Heart left ventricle (tissue), 16 donors: Measurements from ENCODE around the gene FOXP4. TPM values are rescaled to one million over a fixed set of nuclear protein-coding genes. Genes with fewer than 3 reads are reported as not detected.

Experiments used
- ATAC-seq, 4 donors: fragments of 200-7000 bp; cut with Tn5 transposase; one replicate each; pipeline ENCODE4 v1.9.1; 2020 to 2022; ENCODE audit warnings: moderate library complexity in 4 of 4, mild to moderate bottlenecking in 3 of 4, moderate number of reproducible peaks in 1 of 4
- DNase-seq, 5 donors: peaks; one replicate each; pipeline ENCODE4 v3.0.0-alpha.2; 2020
- H3K27ac ChIP-seq, 12 donors: fragments of 200-600 bp; sonication (generic) in 4 of 12; one replicate each; pipeline versions ENCODE4 v1.5.0 to v1.8.0; 2016 to 2022; ENCODE audit warnings: mild to moderate bottlenecking in 2 of 12
- H3K27me3 ChIP-seq, 9 donors: fragments of 200-600 bp; sonication (generic) in 2 of 9; one replicate each; pipeline versions ENCODE4 v1.5.1 to v1.8.0; 2016 to 2022; ENCODE audit warnings: mild to moderate bottlenecking in 3 of 9
- H3K36me3 ChIP-seq, 9 donors: fragments of 200-600 bp; sonication (generic) in 2 of 9; one replicate each; pipeline versions ENCODE4 v1.5.0 to v1.8.0; 2018 to 2022; ENCODE audit warnings: mild to moderate bottlenecking in 2 of 9
- H3K4me1 ChIP-seq, 12 donors: fragments of 200-600 bp; sonication (generic) in 4 of 12; one replicate each; pipeline versions ENCODE4 v1.5.0 to v1.8.0; 2016 to 2022; ENCODE audit warnings: mild to moderate bottlenecking in 3 of 12
- H3K4me3 ChIP-seq, 12 donors: fragments of 200-600 bp; sonication (generic) in 4 of 12; one replicate each; pipeline versions ENCODE4 v1.5.0 to v1.8.0; 2017 to 2022; ENCODE audit warnings: mild to moderate bottlenecking in 9 of 12, moderate library complexity in 4 of 12
- H3K9me3 ChIP-seq, 12 donors: fragments of 200-600 bp; sonication (generic) in 4 of 12; one replicate each; pipeline versions ENCODE4 v1.5.0 to v1.8.0; 2016 to 2022; ENCODE audit warnings: mild to moderate bottlenecking in 1 of 12
- POLR2A ChIP-seq, 2 donors: fragments of 450-650 bp; IDR thresholded peaks; one replicate each; pipeline ENCODE4 v1.6.1; 2017; ENCODE audit warnings: antibody characterized with exemption in 2 of 2, mild to moderate bottlenecking in 2 of 2, moderate library complexity in 2 of 2
- WGBS, 4 donors: extraction: QIAGEN DNeasy Blood & Tissue Kit in 2 of 4; methylation state at CpG; one replicate each; pipeline versions ENCODE4 v1.1.5 to v1.1.7; 2013 to 2018; 5-methylcytosine and 5-hydroxymethylcytosine counted together
- intact Hi-C, 10 donors: fragments of 100-400 bp; cut with DNase I; formaldehyde crosslinking; loops; one replicate each; pipeline versions ENCODE4 v1.11.1 to v1.14.2; 2022
- polyA plus RNA-seq, 2 donors: library from polyadenylated mRNA; stranded (reverse); fragments of 200-250 nt; gene quantifications; one replicate each; pipeline ENCODE4 v1.2.3, GENCODE V29; 2013
- total RNA-seq, 9 donors: library from RNA; depleted of rRNA in 2 of 9; stranded (reverse); fragments of >200 nt in 2 of 9; fragmentation: NEBNext Ultra II Directional in 3 of 9; extraction: Animal tissue kit (Norgen Biotek cat#: 25700) in 3 of 9; gene quantifications; one replicate each; pipeline versions ENCODE4 v1.1.0 to v1.2.4, GENCODE V29; 2016 to 2023
- TF ChIP-seq, protein P1 (sequence below), 12 donors: fragments of 200-600 bp; sonication (generic) in 4 of 12; IDR thresholded peaks; one replicate each; pipeline versions ENCODE4 v1.5.0 to v1.8.0; 2018 to 2022; ENCODE audit warnings: antibody characterized with exemption in 12 of 12, mild to moderate bottlenecking in 5 of 12
- donor health status: ischemic (EF 13 %, LVEDD 7.1; RV severe dilation, severe dysfunction).
- donor health status: healthy with polysubstance abuse.
- donor health status: DM: no; HTN: yes; CAD: no.
- donor health status: DM: no; HTN: no; CAD: no.
- donor health status: ischemic (EF 25% LVEDD 6.9; RV normal size, moderate dysfunction).
- donor health status: ischemic (EF 25% LVEDD 5.7; RV mildly dilated, moderate dysfunction).
- donor health status: healthy.
- donor health status: DM: yes; HTN: yes; CAD: no.
- donor health status: ischemic (EF 35%, LVEDD 5.7; RV mildly dilated, moderate dysfunction).
- donor health status: nonischemic (EF 11% LVEDD 7.7; RV severe dilation, severe dysfunction).
- donor health status: DM: yes; HTN: yes; CAD: no.
- donor health status: PGD.
- donor health status: ischemic (EF 29% LVEDD 5.4; RV normal size, mild dysfunction).
- donor health status: nonischemic (EF 23%, LVEDD 6.1; RV moderate dilation, normal function).

Gene FOXP4
- total and polyA plus RNA-seq, 11 donors = 10.9 to 22.5 (median 16.0) TPM

DNA sequence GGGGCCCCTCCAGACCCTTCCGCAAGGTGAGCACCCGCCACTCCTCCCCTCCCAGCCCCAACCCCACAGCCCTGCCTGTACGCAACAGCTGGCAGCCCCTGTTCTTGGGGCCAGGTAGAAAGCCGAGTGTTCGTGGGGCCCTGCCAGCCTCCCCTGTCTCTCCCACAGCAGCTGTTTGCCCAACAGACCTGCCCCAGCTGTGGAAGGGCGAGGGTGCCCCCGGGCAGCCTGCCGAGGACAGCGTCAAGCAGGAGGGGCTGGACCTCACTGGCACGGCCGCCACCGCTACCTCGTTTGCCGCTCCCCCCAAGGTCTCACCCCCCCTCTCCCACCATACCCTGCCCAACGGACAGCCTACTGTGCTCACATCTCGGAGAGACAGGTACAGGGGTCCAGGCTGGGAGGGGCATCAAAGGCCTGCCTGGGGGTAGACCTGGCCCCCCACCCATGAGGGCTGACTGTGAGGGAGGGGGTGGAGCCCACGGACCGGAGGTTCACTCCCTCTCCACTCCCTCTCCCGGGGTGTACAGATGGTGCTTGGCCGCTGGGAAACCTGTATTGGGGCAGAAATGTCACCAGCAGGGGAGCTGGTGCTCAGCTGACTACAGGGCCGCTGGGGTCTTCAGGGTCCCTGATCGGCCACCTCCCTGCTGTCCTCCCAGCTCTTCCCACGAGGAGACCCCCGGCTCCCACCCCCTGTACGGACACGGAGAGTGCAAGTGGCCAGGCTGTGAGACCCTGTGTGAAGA lies 41.1 kb downstream of the FOXP4 start:
- H3K27ac ChIP-seq = no peak overlapping the region
- no peak for TF ChIP-seq POLR2A (IDR thresholded peaks at IDR 0.05)
- intact Hi-C loops = loop anchor here in 1 of 10 donors (2.0 kb wide), 1 partner anchor 129 kb away; no protein-coding TSS in a partner anchor
- WGBS, 4 donors = 72 to 86% (median 81%) methylated on average over 14 to 26 of the region's 26 CpGs
- DNase-seq = no peak
- H3K4me1 ChIP-seq = peaks cover 0 to 29% (median 7%) of the 10 kb centered on the region in 12 donors
- no peak overlapping the region for H3K4me3 ChIP-seq
- H3K27me3 ChIP-seq = no peaks in the 10 kb centered on the region
- peaks cover 0 to 51% (median 23%) of the 10 kb centered on the region in 9 donors for H3K36me3 ChIP-seq
- no peaks in the 10 kb centered on the region for H3K9me3 ChIP-seq
- no peak for ATAC-seq

DNA sequence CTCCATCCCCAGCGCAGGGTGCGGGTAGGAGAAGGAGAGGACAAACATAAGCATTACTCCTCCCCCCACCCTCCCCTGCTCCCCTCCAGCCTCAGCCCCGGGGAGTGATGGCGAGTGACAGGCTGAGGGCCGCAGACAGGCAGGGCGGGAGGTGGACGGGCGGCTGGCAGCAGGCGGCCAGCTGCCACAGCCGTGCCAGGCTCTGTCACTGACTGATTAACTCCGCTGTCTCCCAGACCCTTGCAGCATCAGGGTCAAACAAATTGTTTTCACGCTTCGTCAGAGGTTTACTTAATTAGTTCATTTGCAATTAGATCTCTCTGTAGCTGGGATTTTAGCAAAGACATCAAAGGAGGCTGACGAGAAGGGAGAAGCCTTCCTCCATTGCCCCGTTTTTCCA lies 41.9 kb downstream of the FOXP4 start:
- H3K36me3 ChIP-seq = peaks cover 0 to 51% (median 23%) of the 10 kb centered on the region in 9 donors
- TF ChIP-seq POLR2A (IDR thresholded peaks at IDR 0.05) = no peak
- TF ChIP-seq, protein P1, sequence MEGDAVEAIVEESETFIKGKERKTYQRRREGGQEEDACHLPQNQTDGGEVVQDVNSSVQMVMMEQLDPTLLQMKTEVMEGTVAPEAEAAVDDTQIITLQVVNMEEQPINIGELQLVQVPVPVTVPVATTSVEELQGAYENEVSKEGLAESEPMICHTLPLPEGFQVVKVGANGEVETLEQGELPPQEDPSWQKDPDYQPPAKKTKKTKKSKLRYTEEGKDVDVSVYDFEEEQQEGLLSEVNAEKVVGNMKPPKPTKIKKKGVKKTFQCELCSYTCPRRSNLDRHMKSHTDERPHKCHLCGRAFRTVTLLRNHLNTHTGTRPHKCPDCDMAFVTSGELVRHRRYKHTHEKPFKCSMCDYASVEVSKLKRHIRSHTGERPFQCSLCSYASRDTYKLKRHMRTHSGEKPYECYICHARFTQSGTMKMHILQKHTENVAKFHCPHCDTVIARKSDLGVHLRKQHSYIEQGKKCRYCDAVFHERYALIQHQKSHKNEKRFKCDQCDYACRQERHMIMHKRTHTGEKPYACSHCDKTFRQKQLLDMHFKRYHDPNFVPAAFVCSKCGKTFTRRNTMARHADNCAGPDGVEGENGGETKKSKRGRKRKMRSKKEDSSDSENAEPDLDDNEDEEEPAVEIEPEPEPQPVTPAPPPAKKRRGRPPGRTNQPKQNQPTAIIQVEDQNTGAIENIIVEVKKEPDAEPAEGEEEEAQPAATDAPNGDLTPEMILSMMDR (IDR thresholded peaks at IDR 0.05) = no peak
- H3K27ac ChIP-seq = no peak overlapping the region
- intact Hi-C loops = loop anchor here in 1 of 10 donors (2.0 kb wide), 1 partner anchor 219 kb away; no protein-coding TSS in a partner anchor
- peak in 1 of 4 donors; percentile 41 for ATAC-seq
- 63 to 83% (median 71%) methylated on average over 15 of the region's 15 CpGs for WGBS, 4 donors
- peaks cover 0 to 24% (median 7%) of the 10 kb centered on the region in 12 donors for H3K4me1 ChIP-seq
- DNase-seq = no peak
- no peaks in the 10 kb centered on the region for H3K9me3 ChIP-seq
- H3K4me3 ChIP-seq = no peak overlapping the region
- H3K27me3 ChIP-seq = no peaks in the 10 kb centered on the region

DNA sequence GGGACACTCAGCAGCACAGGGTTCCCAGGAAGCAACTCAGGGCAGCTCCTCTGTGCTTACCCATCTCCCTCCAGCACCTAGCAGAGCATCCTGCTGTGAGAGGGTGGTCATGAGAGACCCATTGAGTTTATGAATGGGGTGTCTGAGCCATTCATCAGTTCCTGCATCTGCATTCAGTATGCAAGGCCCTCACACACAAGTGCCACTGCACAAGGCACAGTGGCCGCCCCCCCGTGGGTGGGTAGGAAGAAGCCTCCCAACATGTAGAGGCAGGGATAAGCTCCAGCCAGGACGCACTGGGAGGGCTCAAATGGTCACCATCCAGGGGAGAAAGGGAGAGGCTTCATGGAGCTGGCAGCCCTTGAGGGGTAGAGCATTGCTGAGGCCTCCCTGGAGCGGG lies 43.0 kb downstream of the FOXP4 start:
- intact Hi-C loops = loop anchor here in 1 of 10 donors (2.0 kb wide), 1 partner anchor 220 kb away; no protein-coding TSS in a partner anchor
- no peak for DNase-seq
- 80 to 89% (median 87%) methylated on average over 1 to 4 of the region's 4 CpGs for WGBS, 4 donors

DNA sequence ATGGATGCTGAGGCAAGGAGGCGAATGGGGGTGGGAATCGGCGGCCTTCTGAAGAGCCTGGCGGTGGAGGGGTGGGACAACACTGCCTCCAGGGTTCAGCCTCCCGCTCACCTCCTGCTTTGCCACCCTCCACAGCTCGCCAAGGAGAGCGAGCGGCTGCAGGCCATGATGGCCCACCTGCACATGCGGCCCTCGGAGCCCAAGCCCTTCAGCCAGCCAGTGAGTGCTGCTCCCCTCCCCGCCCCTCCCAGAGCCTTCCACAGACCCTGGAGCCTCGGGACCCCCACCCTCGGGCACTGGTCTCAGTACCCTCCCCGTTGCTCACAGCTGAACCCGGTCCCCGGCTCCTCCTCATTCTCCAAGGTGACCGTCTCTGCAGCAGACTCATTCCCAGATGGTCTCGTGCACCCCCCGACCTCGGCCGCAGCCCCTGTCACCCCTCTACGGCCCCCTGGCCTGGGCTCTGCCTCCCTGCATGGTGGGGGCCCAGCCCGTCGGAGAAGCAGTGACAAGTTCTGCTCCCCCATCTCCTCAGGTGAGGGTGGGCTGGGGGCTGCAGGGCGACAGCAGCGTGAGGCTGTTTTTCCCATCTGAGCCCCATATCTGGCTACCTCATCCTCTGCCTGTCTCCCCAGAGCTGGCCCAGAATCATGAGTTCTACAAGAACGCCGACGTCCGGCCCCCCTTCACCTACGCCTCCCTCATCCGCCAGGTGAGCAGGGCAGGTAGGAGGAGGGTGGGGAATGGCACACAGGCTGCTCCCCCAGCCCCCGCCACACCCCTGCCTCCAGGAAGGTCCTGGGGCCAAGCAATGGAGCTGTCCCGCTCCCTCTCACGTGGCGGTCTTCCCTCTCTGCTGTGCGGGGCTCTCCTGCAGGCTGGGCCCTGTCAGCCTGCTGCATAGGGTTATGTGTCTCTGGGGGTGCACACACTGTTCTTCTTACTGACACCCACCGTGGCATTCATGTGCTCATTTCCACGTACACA lies 43.7 kb downstream of the FOXP4 start:
- peaks cover 0 to 60% (median 23%) of the 10 kb centered on the region in 9 donors for H3K36me3 ChIP-seq

More for the DNA sequence above, 43.0 kb downstream of the FOXP4 start:
- Histone ChIP-seq H3K27ac (no peak overlapping the region), H3K27me3 (no peaks in the 10 kb centered on the region), H3K9me3 (no peaks in the 10 kb centered on the region), H3K4me1 (peaks cover 0 to 13% (median under 1%) of the 10 kb centered on the region in 12 donors), H3K36me3 (peaks cover 0 to 60% (median 23%) of the 10 kb centered on the region in 9 donors), H3K4me3 (no peak overlapping the region)
- no peak for TF ChIP-seq POLR2A (IDR thresholded peaks at IDR 0.05)
- TF ChIP-seq, protein P1 (IDR thresholded peaks at IDR 0.05) = no peak
- ATAC-seq = no peak

More for the DNA sequence above, 43.7 kb downstream of the FOXP4 start:
- intact Hi-C loops = loop anchor here in 8 of 10 donors (2.0 to 5.0 kb wide), 7 partner anchors 127 to 223 kb away; no protein-coding TSS in a partner anchor
- ATAC-seq = no peak
- DNase-seq = no peak
- WGBS, 4 donors = 89 to 94% (median 91%) methylated on average over 38 to 39 of the region's 39 CpGs
- Histone ChIP-seq H3K27ac (no peak overlapping the region), H3K27me3 (no peaks in the 10 kb centered on the region), H3K4me1 (peaks cover 0 to 6% (median 0%) of the 10 kb centered on the region in 12 donors), H3K9me3 (no peaks in the 10 kb centered on the region), H3K4me3 (no peak overlapping the region)
- TF ChIP-seq POLR2A (IDR thresholded peaks at IDR 0.05) = no peak
